GM21786 (cell line): ENCODE results near the gene TMEM170A.
"Not testable (repeated sequence)": the region's sequence is repeated elsewhere in the genome, so short reads cannot be mapped to it uniquely, and the experiment has no call there.

Source experiments
- ATAC-seq: cut with Tn5 transposase; IDR thresholded peaks from one replicate; pipeline ENCODE4 v1.9.1; 2021; ENCODE audit not compliant: unreplicated experiment

The TMEM170A gene

GRCh38 chr16:75464122-75464918 is at the start of gene TMEM170A:
Gene TMEM170A, minus strand, starts transcription at chr16:75464689. Its CDS starts 89 bp downstream, at chr16:75464600.
- peak; percentile 89 for ATAC-seq

GRCh38 chr16:75506574-75506973 is 42.1 kb upstream of the TMEM170A start:
- ATAC-seq: no peak

- no peak for ATAC-seq
Measured at GRCh38 chr16:75506107-75506506, 41.6 kb upstream of the TMEM170A start.

GRCh38 chr16:75503801-75504200 is 39.3 kb upstream of the TMEM170A start:
- no peak for ATAC-seq

- no peak for ATAC-seq
Measured at GRCh38 chr16:75502916-75503605, 38.6 kb upstream of the TMEM170A start.

- ATAC-seq: not testable (repeated sequence)
Measured at GRCh38 chr16:75501820-75502219, 37.3 kb upstream of the TMEM170A start.

- ATAC-seq: no peak
Measured at GRCh38 chr16:75501359-75501758, 36.9 kb upstream of the TMEM170A start.

GRCh38 chr16:75498605-75499322 is 34.3 kb upstream of the TMEM170A start:
- not testable (repeated sequence) for ATAC-seq

- no peak for ATAC-seq
Measured at GRCh38 chr16:75497558-75497957, 33.1 kb upstream of the TMEM170A start.

- peak; percentile 67 for ATAC-seq
Measured at GRCh38 chr16:75495076-75495674, 30.7 kb upstream of the TMEM170A start, which contains the start of gene CHST6. Gene CHST6, minus strand, starts transcription at chr16:75495441. Its CDS starts 15,613 bp downstream, at chr16:75479828.

- no peak for ATAC-seq
Measured at GRCh38 chr16:75494661-75495075, 30.2 kb upstream of the TMEM170A start.

- no peak for ATAC-seq
Measured at GRCh38 chr16:75494184-75494583, 29.7 kb upstream of the TMEM170A start.

GRCh38 chr16:75491876-75492275 is 27.4 kb upstream of the TMEM170A start:
- ATAC-seq: peak; percentile 35

- ATAC-seq: no peak
Measured at GRCh38 chr16:75488322-75488721, 23.8 kb upstream of the TMEM170A start.

- peak; percentile 67 for ATAC-seq
Measured at GRCh38 chr16:75486676-75487313, 22.3 kb upstream of the TMEM170A start.

- ATAC-seq: no peak
Measured at GRCh38 chr16:75486014-75486675, 21.7 kb upstream of the TMEM170A start.

GRCh38 chr16:75485230-75486013 is 20.9 kb upstream of the TMEM170A start:
- peak; percentile 43 for ATAC-seq

- ATAC-seq: no peak
Measured at GRCh38 chr16:75483222-75483621, 18.7 kb upstream of the TMEM170A start.
